Hepatic stellate cell (primary cell): ENCODE data around the gene SLBP.

Experiments used
- DNase-seq: peaks from one replicate; pipeline ENCODE4 v3.0.0; 2011; ENCODE audit warnings: low spot score

The SLBP gene

DNA sequence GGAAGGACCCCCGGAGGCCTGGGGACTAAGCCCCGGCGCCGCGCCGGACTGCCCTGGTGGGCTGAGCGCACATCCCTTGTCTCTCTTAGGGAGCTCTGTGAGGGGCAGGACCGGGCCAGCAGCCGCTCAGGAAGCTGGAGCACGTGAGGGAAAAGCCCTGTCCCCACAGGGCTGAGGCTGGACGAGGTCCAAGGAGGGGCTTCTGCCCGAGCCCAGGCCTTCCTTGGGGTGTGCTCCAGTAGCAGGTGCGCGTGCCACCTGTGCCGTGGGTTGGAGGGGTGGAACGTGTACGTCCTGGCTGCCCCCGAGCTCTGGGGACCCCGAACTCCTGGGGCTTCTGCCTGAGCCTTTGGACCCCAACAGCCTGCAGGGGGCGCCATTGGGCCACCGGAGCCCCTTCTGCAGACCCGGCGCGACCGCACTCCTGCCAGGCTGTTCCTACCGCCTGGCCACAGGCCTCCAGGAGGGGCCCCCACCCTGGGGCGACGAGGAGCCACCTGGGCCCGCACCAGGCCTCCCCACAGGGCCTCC lies 36.4 kb upstream of the SLBP start:
- peak; percentile 90 for DNase-seq

DNA sequence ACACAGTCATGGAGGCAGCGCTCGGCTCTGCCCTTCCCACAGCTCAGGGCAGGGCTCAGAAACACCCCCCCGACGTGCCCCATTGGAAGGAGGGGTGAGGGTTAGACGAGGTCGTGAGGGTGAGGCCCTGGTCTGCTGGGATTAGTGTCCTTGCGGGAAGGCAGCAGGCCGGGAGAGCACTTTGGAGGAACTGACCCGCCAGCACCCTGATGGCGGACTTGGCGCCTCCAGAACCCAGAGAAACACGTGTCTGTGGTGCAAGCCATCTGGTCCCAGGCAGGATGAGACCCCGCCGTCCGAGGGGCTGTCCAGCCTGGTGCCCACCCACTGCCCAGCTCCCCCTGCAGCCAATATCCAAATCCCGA lies 35.5 kb upstream of the SLBP start:
- DNase-seq: no peak

DNA sequence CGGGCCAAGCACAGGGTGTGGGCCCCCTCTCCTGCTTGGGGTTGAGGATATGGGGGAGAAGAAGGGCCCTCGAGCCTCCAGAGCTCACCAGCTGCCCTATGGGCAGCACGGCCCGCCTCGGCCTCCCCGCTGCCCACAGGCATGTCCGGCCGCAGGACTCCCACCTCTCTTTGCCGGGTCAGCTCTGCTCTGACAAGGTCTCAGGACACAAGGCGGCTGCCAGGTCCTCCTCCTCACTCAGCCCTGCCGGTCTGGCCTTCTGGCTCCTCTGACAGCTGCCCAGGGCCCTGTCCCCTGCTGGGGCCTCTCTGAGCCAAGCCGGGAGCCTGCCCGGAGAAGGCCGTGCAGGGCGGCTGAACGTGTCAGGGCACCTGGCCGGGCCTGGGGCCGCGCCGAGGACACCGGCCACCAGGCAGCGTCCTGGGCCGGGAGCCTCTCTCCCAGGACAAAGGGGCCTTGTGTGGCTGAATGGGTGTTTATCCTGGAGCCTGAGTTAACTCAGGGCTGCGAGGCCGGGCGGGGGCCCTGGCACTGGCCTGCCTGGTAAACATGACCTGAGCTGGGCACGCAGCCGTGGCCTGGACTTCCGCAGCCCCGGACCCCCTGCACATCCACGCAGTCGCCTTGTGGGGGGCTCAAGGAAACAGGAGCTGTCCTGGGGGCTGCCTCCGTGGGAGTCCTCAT lies 34.9 kb upstream of the SLBP start:
- DNase-seq: no peak

DNA sequence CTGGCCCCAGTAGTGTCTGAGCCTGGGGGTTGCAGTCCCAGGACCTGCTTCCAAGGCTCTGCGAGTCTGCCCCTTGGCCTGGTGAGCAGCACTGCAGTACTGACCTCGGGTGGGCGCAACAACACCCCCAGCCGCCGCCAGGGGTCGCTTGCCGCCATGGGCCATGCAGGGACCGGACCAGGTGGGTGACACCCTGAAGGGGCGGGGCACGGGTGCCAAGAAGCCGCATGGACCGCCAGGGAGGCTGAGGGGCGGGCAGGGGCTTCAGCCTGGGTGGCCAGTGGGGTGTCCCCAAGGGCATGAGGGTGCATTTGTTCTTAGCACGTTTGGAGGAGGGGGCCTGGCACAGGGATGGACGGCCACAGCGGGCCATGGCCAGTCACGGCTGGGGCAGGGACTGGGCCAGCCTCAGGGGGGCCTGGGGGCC lies 34.2 kb upstream of the SLBP start:
- DNase-seq: peak; percentile 86

- DNase-seq: no peak
Measured at GRCh38 chr4:1745697-1746096, 33.6 kb upstream of the SLBP start.

GRCh38 chr4:1745165-1745564 lies 33.0 kb upstream of the SLBP start:
- DNase-seq: no peak

- DNase-seq: no peak
Measured at GRCh38 chr4:1744552-1744951, 32.4 kb upstream of the SLBP start.

DNA sequence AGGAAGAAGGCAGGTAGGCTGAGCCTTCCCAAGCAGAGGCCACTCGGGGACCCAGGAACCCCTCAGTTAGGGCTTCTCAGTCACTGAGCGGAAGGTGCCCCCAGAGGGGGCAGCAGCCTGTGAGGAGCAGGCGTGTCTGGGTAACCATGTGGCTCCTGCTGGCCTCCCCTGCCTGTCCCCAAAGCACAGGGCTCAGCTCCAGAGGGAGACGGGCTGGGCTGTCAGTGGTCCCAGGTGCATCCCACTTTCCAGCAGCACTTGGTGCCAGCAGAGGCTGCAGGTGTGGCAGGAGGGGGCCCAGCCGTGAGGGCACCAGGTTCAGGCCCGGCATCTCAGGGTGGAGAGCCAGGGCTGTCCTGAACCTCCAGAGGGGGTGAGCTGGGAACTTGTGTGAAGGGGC lies 31.9 kb upstream of the SLBP start:
- DNase-seq: no peak

- DNase-seq: no peak
Measured at GRCh38 chr4:1743551-1743950, 31.4 kb upstream of the SLBP start.

GRCh38 chr4:1741208-1741607 lies 29.1 kb upstream of the SLBP start:
- no peak for DNase-seq

DNA sequence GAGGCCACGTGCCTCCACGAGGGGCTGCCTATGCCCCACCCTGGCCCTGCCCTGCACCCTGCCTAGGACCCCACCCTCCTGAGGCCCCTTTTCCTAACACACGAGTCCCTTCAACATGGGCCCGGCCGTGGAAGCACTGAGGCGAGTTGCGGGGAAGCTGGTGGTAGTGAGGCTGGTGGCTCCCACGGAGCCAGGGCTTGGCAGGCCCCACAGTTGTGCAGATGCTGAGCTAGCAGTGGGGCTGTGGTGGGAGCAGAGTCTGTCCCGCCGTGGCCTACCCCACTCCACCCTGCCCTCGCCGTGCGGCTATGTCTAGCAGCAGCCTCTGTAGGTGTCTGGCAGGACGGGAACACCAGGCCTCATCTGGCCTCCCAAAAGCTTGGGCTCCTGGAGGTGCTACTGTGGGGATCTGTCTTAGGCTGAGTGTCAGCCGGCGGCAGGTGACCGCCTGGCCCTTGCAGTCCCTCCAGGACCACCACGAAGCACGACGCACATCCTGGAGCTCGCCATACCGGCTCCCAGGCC lies 28.0 kb upstream of the SLBP start:
- DNase-seq: no peak

DNA sequence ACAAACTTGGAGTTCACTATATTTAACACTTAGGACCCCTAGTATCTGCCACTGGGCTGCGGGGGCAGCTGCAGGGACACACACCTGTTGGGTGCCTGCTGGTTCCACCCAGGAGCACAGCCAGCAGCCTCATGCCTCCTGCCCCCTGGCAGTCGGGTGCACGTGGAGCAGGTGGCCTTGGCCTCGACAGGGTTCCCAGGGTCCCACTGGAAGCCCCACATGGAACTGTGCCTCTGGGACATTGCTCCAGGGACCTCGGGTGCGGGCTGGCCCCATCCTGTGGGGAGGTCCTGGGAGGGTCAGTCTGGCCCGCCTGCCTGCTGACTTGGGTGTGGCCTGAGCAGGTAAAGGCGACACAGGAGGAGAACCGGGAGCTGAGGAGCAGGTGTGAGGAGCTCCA lies 27.2 kb upstream of the SLBP start:
- no peak for DNase-seq

GRCh38 chr4:1738410-1738809 lies 26.3 kb upstream of the SLBP start:
- no peak for DNase-seq

GRCh38 chr4:1737666-1738065 lies 25.5 kb upstream of the SLBP start:
- DNase-seq: no peak

DNA sequence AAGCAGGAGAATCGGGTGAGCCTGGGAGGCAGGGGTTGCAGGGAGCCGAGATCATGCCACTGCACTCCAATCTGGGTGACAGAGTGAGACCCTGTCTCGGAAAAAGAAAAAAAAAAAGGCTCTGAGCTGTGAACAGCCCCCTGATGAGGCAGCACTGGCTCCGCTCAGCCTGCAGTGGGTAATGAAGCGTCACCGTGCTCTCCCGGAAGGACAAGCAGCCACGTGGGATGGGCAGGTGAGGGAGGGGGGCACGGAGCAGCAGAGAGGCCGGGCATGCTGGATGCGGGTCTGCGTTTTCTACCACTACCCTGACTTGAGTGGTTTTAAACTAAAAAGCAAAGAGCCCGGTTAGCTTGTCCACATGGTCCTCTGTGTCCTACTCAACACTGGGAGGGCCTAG lies 24.7 kb upstream of the SLBP start:
- no peak for DNase-seq

DNA sequence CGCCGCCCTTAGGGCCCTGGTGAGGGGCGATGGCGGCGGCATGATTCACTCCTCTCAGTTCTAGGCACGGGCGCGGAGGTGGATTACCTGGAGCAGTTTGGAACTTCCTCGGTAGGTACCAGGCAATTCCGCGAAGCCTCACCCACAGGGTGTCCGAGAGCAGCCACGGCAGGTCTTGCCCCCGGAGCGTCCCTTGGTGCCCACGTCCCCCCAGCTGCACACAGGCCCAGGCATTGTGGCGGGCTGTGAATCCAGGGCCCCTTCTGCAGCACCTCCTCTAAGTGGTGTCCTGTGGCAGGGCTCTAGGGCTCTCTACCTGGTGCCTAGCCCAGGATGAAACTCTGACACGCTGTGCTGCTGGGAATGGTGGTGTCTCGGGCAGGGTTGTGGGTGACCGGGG lies 23.1 kb upstream of the SLBP start:
- no peak for DNase-seq

- DNase-seq: no peak
Measured at GRCh38 chr4:1732911-1733310, 20.8 kb upstream of the SLBP start.

DNA sequence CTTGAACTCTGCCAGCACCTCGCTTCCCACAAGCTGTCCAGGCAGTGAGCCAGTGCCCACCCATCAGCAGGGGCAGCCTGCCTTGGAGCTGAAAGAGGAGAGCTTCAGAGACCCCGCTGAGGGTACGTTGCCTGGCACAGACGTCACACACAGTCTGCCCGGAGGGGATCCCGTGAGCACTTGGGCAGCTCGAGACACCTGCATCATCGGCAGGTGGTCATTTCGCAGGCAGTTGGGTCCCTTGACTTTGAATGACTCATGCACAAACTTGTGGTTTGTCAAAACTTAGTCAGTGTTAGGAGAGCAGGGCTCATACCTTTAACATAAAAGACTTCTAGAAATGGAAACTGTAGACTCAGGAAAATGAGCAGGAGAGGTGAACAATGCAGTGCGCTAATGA lies 19.1 kb upstream of the SLBP start:
- DNase-seq: no peak

DNA sequence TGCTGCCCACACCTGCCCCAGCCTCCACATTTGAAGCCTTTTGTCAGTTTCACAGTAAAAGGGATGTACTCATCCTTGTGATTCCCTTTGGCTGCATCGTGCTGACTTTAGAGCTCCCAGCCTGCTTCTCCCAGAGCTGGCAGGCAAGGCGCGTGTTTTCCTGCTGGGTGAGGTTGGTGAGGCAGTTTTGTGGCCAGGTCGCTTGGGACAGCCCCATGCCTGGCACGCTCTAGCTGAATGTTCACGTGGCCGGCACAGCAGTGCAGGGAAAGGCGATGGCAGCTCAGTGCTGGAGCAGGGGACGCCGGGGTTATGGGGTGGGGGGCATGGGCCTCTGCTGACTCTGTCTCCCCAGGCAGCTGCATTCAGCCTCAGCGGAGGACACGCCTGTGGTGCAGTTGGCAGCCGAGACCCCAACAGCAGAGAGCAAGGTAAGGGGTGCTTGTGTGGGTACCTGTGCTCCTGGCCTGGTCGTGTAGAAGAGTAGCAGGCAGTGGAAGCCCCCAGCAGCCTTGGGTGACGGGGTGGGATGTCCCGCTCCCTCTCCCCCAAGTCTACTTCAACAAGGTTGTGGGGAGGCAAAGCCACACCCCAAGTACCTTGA lies 18.5 kb upstream of the SLBP start:
- no peak for DNase-seq

GRCh38 chr4:1728061-1728980 lies 16.2 kb upstream of the SLBP start:
- no peak for DNase-seq

DNA sequence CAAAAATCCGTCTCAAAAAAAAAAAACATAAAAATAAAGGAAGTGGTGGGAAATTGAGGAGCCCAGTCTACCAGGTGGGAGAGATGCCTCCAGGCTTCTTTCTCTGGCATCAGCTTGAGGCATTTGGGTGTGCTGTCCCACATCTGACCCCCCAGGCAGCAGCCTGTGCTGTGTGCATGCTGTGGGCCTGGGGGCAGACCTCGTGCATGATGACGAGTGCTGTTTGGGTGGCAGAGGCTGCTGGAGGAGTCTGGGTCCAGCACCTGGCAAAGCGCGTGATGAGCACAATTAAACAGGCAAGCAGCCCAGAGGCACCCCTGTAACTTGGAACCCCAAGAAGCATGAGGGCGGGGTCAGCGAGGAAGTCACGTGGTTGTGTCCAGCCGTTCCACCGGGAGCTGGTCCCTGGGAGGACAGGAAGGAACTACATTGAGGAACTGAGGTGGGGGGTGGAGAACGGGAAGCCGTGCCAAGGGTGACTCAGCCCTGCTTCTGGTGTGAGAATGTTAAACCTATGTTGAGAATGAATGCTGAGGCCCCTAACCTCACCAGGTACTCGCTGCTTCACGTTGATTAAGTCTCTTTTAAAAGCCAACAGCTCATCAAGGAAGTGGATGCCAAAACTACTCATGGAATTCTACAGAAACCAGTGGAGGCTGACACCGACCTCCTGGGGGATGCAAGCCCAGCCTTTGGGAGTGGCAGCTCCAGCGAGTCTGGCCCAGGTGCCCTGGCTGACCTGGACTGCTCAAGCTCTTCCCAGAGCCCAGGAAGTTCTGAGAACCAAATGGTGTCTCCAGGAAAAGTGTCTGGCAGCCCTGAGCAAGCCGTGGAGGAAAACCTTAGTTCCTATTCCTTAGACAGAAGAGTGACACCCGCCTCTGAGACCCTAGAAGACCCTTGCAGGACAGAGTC lies 15.3 kb upstream of the SLBP start:
- peak; percentile 77 for DNase-seq
